Uterus (tissue), 4 donors: ENCODE measurements around the gene HLA-DPB1. TPM values are rescaled to one million over a fixed set of nuclear protein-coding genes. Genes with fewer than 3 reads are reported as not detected.

Experiments
- DNase-seq, 2 donors: peaks; one replicate each; pipeline ENCODE4 v3.0.0-alpha.2; 2019 to 2020
- H3K27ac ChIP-seq, 2 donors: fragments of 200-600 bp; sonication (generic); 1 replicate in 1 of 2; 2 replicates in 1 of 2; pipeline ENCODE4 v1.5.1; 2016 to 2018
- H3K27me3 ChIP-seq, 2 donors: fragments of 200-600 bp; sonication (generic); one replicate each; pipeline ENCODE4 v1.5.1; 2018 to 2019; ENCODE audit warnings: control low read depth in 1 of 2
- H3K36me3 ChIP-seq, 2 donors: fragments of 200-600 bp; sonication (generic); one replicate each; pipeline ENCODE4 v1.5.1; 2019; ENCODE audit warnings: control low read depth in 1 of 2
- H3K4me1 ChIP-seq, 2 donors: fragments of 200-600 bp; sonication (generic); one replicate each; pipeline ENCODE4 v1.5.1; 2018 to 2019; ENCODE audit warnings: control low read depth in 1 of 2
- H3K4me3 ChIP-seq, 2 donors: fragments of 200-600 bp; sonication (generic); 1 replicate in 1 of 2; 2 replicates in 1 of 2; pipeline ENCODE4 v1.5.1; 2018 to 2019; ENCODE audit warnings: mild to moderate bottlenecking in 1 of 2
- H3K9me3 ChIP-seq, 2 donors: fragments of 200-600 bp; sonication (generic); one replicate each; pipeline ENCODE4 v1.5.1; 2019; ENCODE audit warnings: control low read depth in 1 of 2
- CTCF ChIP-seq, 4 experiments: fragments of 200-600 bp in 2 of 4; fragments of 450-650 bp in 2 of 4; sonication (generic) in 2 of 4; IDR thresholded peaks; one replicate each; pipeline ENCODE4 v1.5.1; 2016 to 2019; ENCODE audit warnings: antibody characterized with exemption in 4 of 4, mild to moderate bottlenecking in 2 of 4, moderate library complexity in 1 of 4
- POLR2A ChIP-seq, 2 donors: fragments of 450-650 bp; IDR thresholded peaks; one replicate each; pipeline ENCODE4 v1.6.1; 2016; ENCODE audit warnings: antibody characterized with exemption in 2 of 2, mild to moderate bottlenecking in 1 of 2, moderate library complexity in 1 of 2
- intact Hi-C: fragments of 100-400 bp; cut with DNase I; formaldehyde crosslinking; loops from one replicate; pipeline ENCODE4 v1.15.1; 2023; ENCODE audit warnings: low total_unique reads
- total RNA-seq, 4 donors: library from RNA; depleted of rRNA in 3 of 4; stranded (reverse); fragments of >200 nt in 3 of 4; gene quantifications; one replicate each; pipeline versions ENCODE4 v1.1.0 to v1.2.4, GENCODE V29; 2014 to 2023
- donor health status: DM: yes; HTN: yes; CAD: no.

HLA-DPB1 gene
- total RNA-seq, 4 donors from 2014 or later = 19.8 to 108 (median 43.6) TPM

DNA sequence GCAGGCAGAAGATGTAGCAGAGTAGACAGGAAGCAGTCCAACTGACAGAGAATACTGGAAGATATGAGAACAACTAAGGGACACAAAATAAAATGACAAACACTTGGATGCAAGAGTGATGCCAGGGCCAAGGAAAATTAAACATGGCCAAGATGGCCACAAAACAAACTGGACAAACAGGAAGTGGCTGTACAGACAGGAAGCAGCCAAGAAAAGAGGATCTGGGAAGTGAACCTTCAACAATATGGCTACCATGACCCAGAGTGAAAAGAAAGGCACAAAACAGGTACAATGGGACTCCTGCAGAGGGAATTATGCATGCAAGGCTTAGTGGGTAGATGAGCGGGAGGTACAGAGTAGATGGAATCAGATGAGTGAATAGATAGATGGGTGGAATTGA is 29.1 kb downstream of the HLA-DPB1 start:
- H3K4me1 ChIP-seq = no peaks in the 10 kb centered on the region
- H3K27ac ChIP-seq = no peak overlapping the region
- intact Hi-C loops = no loop called here
- no peak for DNase-seq
- no peak overlapping the region for H3K4me3 ChIP-seq
- peaks cover 0 to 6% of the 10 kb centered on the region in 2 donors for H3K9me3 ChIP-seq
- H3K27me3 ChIP-seq = no peaks in the 10 kb centered on the region
- no peaks in the 10 kb centered on the region for H3K36me3 ChIP-seq
- no peak for TF ChIP-seq POLR2A (IDR thresholded peaks at IDR 0.05)
- TF ChIP-seq CTCF (IDR thresholded peaks at IDR 0.05) = no peak

- H3K27ac ChIP-seq = no peak overlapping the region
- H3K27me3 ChIP-seq = no peaks in the 10 kb centered on the region
- TF ChIP-seq CTCF (IDR thresholded peaks at IDR 0.05) = no peak
- no peak for TF ChIP-seq POLR2A (IDR thresholded peaks at IDR 0.05)
- intact Hi-C loops = no loop called here
- no peaks in the 10 kb centered on the region for H3K36me3 ChIP-seq
- DNase-seq = no peak
- no peak overlapping the region for H3K4me3 ChIP-seq
- peaks cover 0 to 6% of the 10 kb centered on the region in 2 donors for H3K9me3 ChIP-seq
- H3K4me1 ChIP-seq = no peaks in the 10 kb centered on the region
Measured at GRCh38 chr6:33105386-33105785, 29.6 kb downstream of the HLA-DPB1 start.

- H3K9me3 ChIP-seq = no peaks in the 10 kb centered on the region
- intact Hi-C loops = no loop called here
- H3K27ac ChIP-seq = no peak overlapping the region
- no peak overlapping the region for H3K4me3 ChIP-seq
- H3K27me3 ChIP-seq = no peaks in the 10 kb centered on the region
- DNase-seq = no peak
- no peaks in the 10 kb centered on the region for H3K4me1 ChIP-seq
- no peaks in the 10 kb centered on the region for H3K36me3 ChIP-seq
- TF ChIP-seq CTCF (IDR thresholded peaks at IDR 0.05) (no peak), POLR2A (IDR thresholded peaks at IDR 0.05) (no peak)
Measured at GRCh38 chr6:33105916-33106871, 30.4 kb downstream of the HLA-DPB1 start.

- H3K36me3 ChIP-seq = no peaks in the 10 kb centered on the region
- no peaks in the 10 kb centered on the region for H3K27me3 ChIP-seq
- no peak for DNase-seq
- H3K27ac ChIP-seq = no peak overlapping the region
- H3K4me3 ChIP-seq = no peak overlapping the region
- H3K4me1 ChIP-seq = no peaks in the 10 kb centered on the region
- intact Hi-C loops = no loop called here
- H3K9me3 ChIP-seq = no peaks in the 10 kb centered on the region
- TF ChIP-seq CTCF (IDR thresholded peaks at IDR 0.05) = no peak
- TF ChIP-seq POLR2A (IDR thresholded peaks at IDR 0.05) = no peak
Measured at GRCh38 chr6:33107641-33108040, 31.9 kb downstream of the HLA-DPB1 start.

DNA sequence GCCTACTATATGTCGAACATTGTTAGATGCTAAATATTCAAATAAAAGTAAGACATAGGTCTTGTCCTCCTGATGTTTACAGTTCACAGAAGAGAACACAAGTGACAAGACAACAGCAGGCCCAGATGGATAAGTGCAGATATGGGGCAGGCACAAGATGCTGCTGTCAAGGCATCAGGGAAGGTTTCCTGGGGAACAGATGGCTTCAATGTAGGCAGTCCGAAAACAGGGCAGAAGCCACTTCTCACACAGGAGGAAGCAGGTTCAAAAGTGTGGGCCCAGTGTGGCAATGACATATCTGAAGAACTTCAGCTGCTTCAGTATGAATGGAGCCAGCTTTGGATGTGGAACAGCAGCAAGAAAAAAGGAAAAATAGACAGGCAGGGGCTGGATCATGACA is 32.5 kb downstream of the HLA-DPB1 start:
- Histone ChIP-seq H3K27ac (no peak overlapping the region), H3K4me3 (no peak overlapping the region), H3K27me3 (no peaks in the 10 kb centered on the region), H3K9me3 (no peaks in the 10 kb centered on the region), H3K4me1 (no peaks in the 10 kb centered on the region), H3K36me3 (no peaks in the 10 kb centered on the region)
- intact Hi-C loops = no loop called here
- DNase-seq = no peak
- TF ChIP-seq POLR2A (IDR thresholded peaks at IDR 0.05) = no peak
- no peak for TF ChIP-seq CTCF (IDR thresholded peaks at IDR 0.05)
